GM18907 (cell line): ENCODE data around the gene MAP1LC3B.

Experiments
- ATAC-seq: cut with Tn5 transposase; IDR thresholded peaks from one replicate; pipeline ENCODE4 v1.9.1; 2021; ENCODE audit warnings: mild to moderate bottlenecking, moderate library complexity; ENCODE audit not compliant: unreplicated experiment

MAP1LC3B gene

GRCh38 chr16:87391950-87392820, at the start of gene MAP1LC3B:
MAP1LC3B (plus strand) TSS chr16:87392336; CDS start chr16:87392428, 92 bp downstream.
- peak; percentile 60 for ATAC-seq

DNA sequence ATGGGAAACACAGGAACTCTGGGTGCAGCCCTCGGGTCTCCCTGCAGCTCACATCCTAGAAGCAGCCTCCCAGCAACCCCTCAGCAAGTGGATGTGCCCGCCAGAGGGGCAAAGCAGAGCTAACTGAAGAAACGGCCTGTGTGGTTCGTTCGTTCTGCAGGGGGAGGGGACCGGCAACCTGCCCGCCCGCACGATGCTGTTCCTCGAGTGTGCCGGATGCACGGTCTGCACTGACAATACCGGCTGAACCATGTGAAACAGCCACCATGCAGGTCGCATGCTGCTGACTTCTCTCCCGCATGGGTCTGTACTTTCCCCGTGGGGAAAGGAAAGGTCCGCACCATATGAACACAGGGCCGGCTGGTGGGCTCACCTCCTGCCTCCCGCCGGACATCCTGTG, 49.6 kb upstream of the MAP1LC3B start:
- no peak for ATAC-seq

DNA sequence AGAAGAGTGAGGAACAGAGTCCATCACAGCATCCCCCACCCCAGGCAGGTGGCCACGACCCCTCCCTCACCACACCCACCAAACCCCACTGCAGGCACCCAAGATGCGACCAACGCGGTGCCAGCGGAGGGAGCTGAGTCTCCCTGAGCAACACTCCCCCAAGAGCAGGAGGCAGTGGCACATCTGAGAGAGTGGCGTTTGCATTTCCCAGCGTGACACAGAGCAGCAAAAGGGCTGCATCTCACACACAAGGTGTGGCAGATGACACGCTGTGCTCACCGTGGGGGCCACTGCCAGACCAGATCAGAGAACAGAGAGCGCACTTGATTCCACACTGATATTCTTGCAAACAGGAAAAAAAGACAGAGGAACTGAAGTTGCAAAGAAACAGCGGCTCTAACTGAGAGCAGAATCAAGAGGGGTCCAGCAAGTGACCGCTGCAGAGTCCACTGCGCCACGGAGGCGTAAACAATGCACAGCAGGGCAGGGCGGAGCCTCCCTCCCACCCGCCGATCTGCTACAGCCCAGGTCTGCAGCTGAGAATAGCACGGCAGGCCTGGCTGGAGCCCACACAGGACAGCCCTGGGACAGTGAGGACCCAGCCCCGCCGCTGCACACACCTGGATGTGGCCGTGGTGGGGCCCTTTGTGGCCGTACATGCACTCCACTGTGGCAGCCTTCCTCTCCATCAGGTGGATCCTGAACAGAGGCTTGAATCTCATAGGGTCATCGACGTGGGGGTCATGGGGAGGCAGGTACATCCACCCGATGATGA, 49.0 kb upstream of the MAP1LC3B start:
- no peak for ATAC-seq

DNA sequence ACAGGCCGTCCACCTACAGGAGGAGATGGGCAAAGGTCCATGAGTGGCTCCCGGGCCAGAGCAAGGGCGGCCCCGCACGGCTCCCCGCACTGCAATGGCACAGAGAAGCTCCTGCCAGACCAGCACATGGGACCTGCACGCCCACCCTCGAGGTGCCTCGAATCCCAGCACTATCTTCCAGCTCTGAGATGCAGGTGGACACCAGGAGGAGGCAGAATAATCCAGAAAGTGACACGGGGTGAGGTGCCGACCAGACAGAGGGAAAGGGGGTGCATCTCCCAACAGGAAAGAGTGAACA, 48.4 kb upstream of the MAP1LC3B start:
- ATAC-seq = no peak

DNA sequence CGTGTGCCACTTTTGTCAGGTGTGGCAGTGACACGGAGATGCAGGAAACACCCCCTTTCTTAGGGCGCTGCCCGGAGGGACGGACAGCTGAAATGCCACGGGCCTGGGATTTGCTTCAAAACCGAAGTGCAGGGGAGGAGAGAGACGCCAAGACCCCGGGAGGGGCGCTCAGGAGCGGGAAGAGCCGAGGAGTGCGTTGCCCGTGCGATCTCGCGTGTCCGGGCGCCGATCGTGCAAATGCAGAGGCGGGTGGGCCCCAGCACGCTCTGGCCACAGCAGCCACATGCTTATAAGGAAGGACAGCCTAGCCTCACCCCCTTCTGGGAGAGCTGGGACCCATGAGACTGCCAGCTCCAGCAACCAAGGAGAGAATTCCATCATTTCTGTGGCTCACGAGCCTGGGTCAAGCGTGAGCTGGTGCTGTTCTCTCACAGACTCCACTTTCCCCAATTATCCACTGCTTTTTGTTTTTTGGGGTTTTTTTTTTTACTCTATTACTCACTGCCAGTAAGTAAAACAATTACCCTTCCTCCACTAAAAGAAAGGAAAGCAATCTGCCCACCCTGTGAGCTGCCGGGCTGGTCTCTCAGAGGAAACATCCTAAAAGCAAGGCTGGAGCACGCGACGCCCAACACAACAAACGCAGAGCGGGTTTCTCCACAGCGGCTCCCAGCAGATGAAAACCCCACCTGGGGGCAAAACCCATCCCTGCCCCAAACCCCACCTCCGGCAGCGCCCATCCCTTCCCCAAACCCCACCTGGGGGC, 47.8 kb upstream of the MAP1LC3B start:
- no peak for ATAC-seq

DNA sequence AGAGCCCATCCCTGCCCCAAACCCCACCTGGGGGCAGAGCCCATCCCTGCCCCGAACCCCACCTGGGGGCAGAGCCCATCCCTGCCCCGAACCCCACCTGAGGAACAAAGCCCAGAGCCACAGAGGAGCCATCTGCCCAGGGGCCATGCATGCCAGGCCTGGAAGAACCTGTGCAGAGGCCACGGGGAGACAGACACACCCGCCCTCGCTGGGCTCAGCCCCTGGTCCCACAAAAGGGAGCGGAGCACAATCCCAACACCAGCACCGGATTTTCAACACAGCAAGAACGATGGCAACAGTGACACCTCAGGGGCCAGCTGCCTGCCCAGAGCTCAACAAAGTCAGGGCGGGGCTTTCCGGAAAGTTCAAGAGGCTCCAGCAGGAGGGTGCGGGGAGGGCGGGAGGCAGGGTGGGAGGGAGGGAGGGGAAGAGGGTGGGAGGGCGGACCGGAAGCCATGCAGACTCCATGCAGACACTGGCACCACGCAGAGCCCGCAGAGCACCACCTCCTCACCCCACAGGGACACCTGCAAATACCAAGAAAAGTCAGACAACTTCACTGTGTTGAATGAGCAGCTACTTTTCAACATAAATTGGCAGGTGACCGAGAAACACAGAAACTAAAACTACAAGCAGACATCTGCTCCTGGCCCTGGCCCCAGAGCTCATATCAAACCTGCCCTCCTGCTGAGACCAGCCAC, 47.1 kb upstream of the MAP1LC3B start:
- ATAC-seq = no peak

DNA sequence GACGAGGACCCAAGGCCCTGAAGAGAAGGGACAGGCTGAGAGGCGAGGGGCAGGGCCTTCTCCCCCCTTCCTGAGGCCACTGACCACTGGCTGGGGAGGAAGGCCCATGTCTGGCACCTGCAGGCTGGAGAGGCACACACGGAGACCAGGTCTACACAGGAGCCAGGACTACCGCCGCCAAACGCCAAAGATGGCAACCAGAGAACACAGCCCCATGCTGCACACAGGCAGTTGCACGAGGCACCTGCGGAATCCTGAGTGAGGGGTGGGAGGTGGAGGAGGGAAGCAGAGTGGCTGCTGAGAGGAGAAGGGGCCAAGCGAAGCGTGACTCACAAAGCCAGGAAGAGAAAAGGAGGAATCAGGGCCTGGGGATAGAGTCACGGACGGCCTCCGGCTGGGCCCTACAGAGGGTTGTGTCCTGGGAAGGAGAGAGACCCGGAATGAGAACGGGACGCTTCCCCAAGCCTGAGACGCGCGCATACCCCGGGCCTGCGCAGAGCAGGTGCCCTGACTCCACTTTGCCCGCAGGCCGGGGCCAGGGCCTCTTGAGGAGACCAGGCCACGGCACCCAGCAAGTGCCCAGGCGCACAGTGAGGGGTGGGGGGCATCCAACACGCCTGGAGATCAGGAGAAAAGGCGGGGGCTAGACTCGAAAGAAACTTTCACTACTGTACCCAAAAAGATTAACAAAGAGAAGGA, 46.3 kb upstream of the MAP1LC3B start:
- no peak for ATAC-seq

DNA sequence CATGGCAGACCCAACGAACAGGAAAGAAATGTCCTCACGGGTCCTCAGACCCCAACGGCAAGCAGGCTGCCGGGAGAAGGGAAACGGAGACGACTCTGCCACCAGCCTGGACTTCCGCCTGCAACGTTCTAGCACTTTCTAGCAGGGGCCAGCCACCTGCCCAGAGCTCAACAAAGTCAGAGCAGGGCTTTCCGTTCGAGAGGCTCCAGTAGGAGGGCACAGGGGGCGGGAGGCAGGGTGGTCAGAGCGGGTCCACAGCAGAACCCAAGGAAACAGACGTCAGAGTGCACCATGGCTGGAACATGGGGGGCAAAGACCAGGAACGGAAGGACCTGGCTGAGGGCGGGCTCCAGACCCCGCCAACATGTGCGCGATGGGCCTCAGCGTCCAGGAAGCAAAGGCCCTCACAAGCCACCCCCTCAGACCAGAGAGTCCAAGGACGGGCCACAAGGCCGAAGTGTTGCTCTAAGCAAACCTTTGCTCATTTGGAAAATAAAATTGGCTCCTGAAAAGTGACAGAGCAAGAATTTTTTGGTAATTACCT, 45.5 kb upstream of the MAP1LC3B start:
- no peak for ATAC-seq

DNA sequence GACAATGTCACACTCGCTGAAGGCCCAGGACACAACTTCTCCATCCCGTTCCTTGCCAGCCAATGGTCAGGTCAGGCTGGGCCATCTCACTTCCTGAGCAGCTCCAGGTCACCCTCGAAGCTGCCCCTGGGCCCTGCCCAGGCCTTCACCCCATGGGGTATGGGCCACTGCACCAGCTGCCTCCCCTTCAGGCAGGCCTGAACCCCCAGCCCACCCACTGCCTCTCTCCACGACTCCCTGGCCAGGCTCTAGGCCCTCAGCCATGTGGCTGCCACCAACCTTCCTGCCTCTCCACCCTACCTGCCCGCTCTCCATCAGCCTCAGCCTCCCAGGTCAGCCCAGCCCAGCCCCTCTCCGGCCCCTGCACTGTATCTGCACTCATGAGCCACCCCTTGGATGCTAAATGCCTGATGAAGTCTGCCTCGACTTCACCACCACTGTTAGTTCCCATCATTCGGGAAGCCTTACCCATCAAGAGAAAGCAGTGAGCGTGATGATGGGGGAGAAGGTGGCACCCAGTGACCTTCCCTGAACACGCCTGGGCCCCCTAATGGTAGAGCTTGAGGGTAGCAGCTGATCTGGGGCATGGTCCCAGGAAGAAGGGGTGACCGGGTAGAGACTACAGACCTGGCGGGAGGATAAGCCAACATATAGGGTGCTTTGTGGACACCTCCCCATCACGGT, 44.1 kb upstream of the MAP1LC3B start:
- ATAC-seq = no peak

DNA sequence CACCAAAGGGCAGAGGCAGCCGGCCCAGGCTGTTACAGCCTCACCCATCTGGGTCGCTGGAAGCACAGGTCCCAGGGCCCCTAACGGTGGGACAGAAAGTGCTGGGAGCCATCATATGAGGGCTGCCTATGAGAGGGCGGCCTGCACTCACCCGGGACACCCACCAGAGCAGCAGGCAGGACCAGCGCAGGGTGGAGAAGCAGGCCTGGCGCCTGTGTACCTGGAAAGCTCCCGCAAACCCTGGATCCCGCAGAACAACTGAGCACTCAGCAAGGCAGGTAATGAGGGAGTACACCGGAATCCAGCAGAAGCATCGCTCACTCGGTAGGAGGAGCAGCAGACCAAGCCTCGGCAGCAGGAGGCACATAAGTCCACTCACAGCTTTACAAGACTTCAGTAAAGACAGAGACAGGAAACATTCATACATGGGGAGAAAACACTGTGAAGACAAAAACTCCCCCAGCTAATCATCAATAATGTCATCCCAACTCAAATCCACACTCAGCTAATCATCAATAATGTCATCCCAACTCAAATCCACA, 43.4 kb upstream of the MAP1LC3B start:
- ATAC-seq = no peak

DNA sequence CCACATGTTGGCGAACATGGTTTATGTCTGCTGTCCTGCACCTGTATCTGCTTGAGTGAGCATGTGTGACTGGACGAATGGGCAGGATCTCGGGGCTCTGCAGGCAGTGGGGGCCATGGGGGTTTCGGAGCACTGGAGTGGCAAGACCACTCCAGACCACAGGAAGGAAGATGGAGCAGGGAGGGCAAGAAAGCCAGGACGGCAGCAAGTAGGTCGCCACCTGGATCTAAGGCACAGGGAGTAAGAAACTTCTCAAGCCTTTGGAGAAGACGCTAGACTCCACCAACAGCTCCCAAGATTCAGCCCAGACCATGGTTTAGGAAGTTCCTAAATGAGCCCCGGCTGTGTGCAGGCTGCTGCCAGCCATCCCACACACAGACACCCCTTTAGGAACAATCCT, 42.1 kb upstream of the MAP1LC3B start:
- ATAC-seq = no peak

DNA sequence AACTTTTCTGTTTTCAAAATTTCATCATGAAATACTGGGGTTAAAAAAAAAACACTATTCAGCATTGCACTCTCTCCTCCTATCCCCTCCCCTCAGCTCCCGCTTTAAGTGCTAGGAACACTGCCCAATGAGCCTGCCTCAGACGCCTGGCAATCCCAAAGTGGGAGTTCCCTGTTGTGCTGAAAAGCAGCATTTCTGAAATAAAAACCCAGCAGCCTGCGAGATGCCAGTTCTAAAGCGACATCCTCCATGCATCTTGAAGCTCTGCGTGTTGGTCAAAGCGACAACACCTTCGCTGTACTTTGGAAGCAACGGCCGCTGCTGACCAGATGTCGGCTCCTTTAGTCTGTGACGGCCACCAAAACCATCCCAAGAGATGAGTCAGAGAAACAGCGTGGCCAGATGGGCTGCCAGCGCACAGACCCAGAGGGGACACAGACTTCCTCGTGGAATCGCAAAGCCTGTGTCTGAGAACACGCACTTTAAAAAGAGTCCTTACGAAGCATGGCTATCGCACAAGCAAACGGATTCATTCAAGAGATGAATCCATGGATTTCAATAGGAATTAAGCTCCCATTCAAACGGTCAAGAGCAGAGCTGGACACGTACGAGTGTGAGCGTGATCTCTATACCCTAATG, 41.3 kb upstream of the MAP1LC3B start:
- ATAC-seq = no peak

DNA sequence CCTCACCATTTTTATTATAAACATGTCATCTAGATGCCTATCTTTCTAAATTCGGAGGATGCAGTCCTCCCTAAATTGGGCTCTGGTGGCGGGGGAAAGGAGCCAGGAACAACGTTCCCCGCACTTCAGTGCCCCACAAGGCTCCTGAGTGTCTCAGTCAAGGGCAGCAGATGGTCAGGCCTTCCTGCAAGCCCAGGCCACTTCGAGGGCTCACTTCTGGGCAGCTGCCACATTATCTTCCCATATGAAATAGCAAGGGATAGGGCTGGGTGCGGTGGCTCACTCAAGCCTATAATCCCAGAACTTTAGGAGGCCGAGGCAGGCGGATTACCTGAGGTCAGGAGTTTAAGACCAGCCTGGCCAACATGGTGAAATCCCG, 40.8 kb upstream of the MAP1LC3B start:
- no peak for ATAC-seq

- no peak for ATAC-seq
Measured at GRCh38 chr16:87352818-87353217, 39.3 kb upstream of the MAP1LC3B start.

DNA sequence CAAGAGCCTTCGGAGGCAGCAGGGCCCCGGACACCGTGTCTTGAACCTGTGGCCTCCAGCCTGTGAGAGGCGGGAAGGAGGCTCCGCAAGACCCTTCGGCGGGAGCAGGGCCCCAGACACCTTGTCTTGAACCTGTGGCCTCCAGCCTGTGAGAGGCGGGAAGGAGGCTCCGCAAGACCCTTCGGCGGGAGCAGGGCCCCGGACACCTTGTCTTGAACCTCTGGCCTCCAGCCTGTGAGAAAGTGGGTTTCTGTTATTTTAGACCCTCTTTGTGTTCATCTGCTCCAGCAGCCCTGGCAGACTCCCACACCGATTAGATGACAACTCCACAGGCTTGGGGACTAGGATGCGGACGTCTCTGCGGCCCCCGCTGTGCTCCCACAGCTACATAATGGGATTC, 38.5 kb upstream of the MAP1LC3B start:
- ATAC-seq = no peak

- ATAC-seq = no peak
Measured at GRCh38 chr16:87356491-87356853, 35.7 kb upstream of the MAP1LC3B start.

- no peak for ATAC-seq
Measured at GRCh38 chr16:87358250-87358649, 33.9 kb upstream of the MAP1LC3B start.

DNA sequence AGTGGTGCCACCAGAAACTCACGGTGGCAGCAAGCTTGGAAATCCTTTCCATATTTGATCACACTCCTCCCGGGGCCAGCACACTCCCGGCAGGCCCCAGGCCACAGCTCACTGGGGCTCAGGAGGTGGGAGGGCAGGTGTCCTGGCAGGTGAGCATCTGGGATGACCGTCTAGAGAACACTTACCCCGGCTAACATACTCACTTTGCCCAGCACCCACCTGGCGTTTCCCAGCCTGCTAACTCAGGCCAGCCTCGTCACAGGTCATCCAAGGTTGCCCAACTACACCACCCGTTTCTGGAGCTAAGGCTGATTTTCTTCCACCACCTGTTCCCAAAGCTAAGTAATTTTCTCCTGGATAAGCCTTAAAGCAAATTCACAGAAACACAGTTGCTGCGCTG, 33.4 kb upstream of the MAP1LC3B start:
- ATAC-seq = no peak

DNA sequence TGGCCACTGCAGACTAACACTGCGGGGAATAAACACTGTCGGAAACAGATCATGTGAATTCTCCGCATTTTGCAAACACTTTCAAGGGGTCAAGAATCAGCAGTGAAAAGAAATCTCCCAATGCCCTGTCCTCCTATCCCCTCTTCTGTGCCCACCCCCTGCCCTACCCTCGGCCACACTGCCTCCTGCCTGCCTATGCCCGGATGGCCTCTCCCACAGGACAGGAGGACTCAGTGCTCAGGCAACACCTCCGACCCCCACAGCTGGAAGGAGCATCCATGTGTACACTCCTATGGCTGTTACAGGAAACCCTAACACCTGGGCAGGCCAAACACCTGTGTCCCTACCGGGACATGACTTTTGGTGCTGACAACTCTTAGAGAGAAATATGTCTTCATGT, 33.0 kb upstream of the MAP1LC3B start:
- ATAC-seq = no peak
